RWPE1 (cell line): ENCODE data around the gene APBA2.

Experiments
- CTCF ChIA-PET: fragments of 350-600 bp; sonication (Branson Sonifier 250); formaldehyde crosslinking; extraction: SDS; loops from one replicate; lab custom pipeline; 2021; lab: Yijun Ruan, JAX
- POLR2A ChIA-PET: fragments of 400-600 bp; formaldehyde crosslinking; extraction: SDS; loops from one replicate; lab custom pipeline; 2020; ENCODE audit warnings: antibody characterized with exemption; ENCODE audit not compliant: low non-redundant PET; lab: Yijun Ruan, JAX
- DNase-seq: peaks from one replicate; pipeline ENCODE4 v3.0.0; 2012; ENCODE audit warnings: low spot score
- H3K27ac ChIP-seq: fragments of 450-650 bp; 2 replicates; pipeline ENCODE4 v1.5.1; 2017
- TF ChIP-seq, protein P1 (sequence below): fragments of 450-650 bp; conservative IDR thresholded peaks from 2 replicates; pipeline ENCODE4 v1.5.1; 2017; ENCODE audit warnings: low read depth, mild to moderate bottlenecking

Gene APBA2

GRCh38 chr15:29029651-29030195 is 143.9 kb downstream of the APBA2 start:
- H3K27ac ChIP-seq = no peak overlapping the region
- TF ChIP-seq, protein P1, sequence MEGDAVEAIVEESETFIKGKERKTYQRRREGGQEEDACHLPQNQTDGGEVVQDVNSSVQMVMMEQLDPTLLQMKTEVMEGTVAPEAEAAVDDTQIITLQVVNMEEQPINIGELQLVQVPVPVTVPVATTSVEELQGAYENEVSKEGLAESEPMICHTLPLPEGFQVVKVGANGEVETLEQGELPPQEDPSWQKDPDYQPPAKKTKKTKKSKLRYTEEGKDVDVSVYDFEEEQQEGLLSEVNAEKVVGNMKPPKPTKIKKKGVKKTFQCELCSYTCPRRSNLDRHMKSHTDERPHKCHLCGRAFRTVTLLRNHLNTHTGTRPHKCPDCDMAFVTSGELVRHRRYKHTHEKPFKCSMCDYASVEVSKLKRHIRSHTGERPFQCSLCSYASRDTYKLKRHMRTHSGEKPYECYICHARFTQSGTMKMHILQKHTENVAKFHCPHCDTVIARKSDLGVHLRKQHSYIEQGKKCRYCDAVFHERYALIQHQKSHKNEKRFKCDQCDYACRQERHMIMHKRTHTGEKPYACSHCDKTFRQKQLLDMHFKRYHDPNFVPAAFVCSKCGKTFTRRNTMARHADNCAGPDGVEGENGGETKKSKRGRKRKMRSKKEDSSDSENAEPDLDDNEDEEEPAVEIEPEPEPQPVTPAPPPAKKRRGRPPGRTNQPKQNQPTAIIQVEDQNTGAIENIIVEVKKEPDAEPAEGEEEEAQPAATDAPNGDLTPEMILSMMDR = no peak
- POLR2A ChIA-PET = no interaction called here
- CTCF ChIA-PET = no interaction called here
- DNase-seq = no peak

GRCh38 chr15:29031502-29032228 is 145.9 kb downstream of the APBA2 start:
- POLR2A ChIA-PET = no interaction called here
- DNase-seq = no peak
- CTCF ChIA-PET = no interaction called here
- TF ChIP-seq, protein P1 = no peak
- no peak overlapping the region for H3K27ac ChIP-seq

GRCh38 chr15:29032229-29032625 is 146.5 kb downstream of the APBA2 start:
- no peak overlapping the region for H3K27ac ChIP-seq
- DNase-seq = no peak
- ChIA-PET CTCF (no interaction called here), POLR2A (no interaction called here)
- TF ChIP-seq, protein P1 = no peak

DNA sequence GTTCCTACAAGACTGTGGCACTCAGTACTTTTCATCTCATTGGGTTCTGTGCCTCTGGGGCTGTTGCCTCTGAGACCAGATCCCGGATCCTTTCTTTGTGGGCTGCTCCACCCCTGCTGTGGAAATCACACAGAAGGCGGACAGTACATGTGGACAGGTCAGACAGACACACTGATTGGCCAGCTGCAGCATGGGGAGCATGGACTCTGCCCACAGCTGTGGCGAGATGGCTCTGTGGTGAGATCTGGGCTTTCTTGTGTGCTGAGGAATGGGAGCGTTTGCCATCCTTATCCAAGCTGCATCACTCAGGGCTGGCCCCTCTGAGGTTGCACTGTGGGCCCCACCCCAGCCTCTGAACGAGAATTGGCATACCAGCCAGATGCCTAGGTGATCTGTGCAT is 147.0 kb downstream of the APBA2 start:
- no peak for DNase-seq
- ChIA-PET CTCF (no interaction called here), POLR2A (no interaction called here)
- H3K27ac ChIP-seq = no peak overlapping the region
- TF ChIP-seq, protein P1 = no peak

DNA sequence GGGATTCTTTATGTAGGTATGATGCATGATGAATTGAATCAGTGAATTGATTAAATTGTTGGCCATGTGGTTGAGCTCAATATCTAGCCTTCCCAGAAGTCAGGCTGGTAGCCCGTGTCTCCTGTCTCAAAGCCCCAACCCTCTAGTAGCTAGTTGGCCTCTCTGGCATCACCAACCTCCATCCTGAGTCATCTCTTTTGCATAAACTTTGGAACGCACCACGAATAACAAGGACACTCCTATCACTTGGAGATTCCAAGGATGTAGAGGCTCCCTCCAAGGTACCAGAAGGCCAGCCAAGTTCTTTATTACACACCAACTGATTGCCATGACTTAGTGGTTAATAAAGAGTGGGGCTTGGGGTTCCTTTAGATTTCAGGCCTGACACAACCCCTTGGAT is 148.4 kb downstream of the APBA2 start:
- POLR2A ChIA-PET = no interaction called here
- TF ChIP-seq, protein P1 = no peak
- DNase-seq = no peak
- CTCF ChIA-PET = interaction anchor here (0.6 kb wide), 1 partner anchor 27 kb away, joined by 3 read pairs; no protein-coding TSS in a partner anchor
- no peak overlapping the region for H3K27ac ChIP-seq

DNA sequence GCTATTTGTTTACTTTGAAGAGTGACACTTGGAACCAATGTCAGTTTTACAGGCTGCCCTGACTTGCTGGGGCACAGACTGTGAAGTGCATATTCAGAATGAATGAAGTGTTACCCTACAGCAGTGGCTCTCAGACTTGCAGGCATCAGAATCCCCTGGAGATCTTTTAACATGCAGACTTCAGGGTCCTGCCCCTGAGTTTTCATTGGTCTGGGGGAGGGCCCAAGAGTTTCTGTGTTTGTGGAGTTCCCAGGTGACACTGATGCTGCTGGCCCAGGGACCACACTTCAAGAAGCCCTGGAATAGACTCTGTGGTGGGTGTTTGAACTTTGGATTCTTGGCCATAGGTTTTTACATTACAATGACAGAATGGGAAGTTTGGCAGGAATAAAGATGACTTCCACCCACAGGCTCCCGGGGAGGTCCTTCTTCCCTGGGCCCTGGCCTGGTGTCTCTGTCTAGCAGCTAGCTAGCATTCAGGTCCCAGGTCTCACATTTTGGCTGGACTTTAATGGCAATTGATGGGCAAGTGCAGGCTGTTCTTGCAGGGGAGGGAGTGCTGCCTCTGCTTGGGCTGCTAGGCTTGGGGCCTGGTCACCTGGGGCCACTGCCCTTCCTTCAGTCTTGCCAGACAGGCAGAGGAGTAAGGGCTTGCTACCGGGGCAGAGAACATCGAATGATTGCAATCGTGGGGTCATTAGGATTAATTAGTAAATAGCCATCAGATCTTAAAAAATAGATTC is 149.0 kb downstream of the APBA2 start:
- TF ChIP-seq, protein P1 = no peak
- no peak overlapping the region for H3K27ac ChIP-seq
- POLR2A ChIA-PET = no interaction called here
- CTCF ChIA-PET = no interaction called here
- no peak for DNase-seq
